SK-N-SH (cell line): Measurements from ENCODE around the gene WHRN. TPM values are rescaled to one million over a fixed set of nuclear protein-coding genes. Genes with fewer than 3 reads are reported as not detected.

Experiments
- CTCF ChIA-PET: fragments of 300-600, 350-600 bp; formaldehyde crosslinking; extraction: SDS; loops from one replicate; lab custom pipeline; 2021; lab: Yijun Ruan, JAX
- POLR2A ChIA-PET: fragments of 350-600 bp; sonication (Branson Sonifier 250); formaldehyde crosslinking; extraction: SDS; loops from one replicate; lab custom pipeline; 2020; ENCODE audit warnings: antibody characterized with exemption, inconsistent platforms; lab: Yijun Ruan, JAX
- DNase-seq: peaks from one replicate; pipeline ENCODE4 v3.0.0; 2012
- H2AFZ ChIP-seq: fragments of 200-600 bp; sonication (generic); 2 replicates; pipeline ENCODE4 v1.8.1; 2016; ENCODE audit warnings: antibody characterized with exemption, mild to moderate bottlenecking, low read depth
- H3F3A ChIP-seq: fragments of 200-600 bp; sonication (generic); replicated peaks from 2 replicates; pipeline ENCODE3; 2016; ENCODE audit warnings: antibody characterized with exemption, mild to moderate bottlenecking; ENCODE audit not compliant: insufficient read depth
- H3K27ac ChIP-seq, 2 experiments: fragments of 200-500 bp in 1 of 2; fragments of 200-600 bp in 1 of 2; sonication (Bioruptor generic) in 1 of 2; sonication (generic), shearing (Covaris generic) in 1 of 2; 2 replicates each; pipeline versions ENCODE4 v1.5.1 to v1.6.1; 2014 to 2016; ENCODE audit warnings: low read depth in 2 of 2, inconsistent platforms in 1 of 2, low read length in 1 of 2, mild to moderate bottlenecking in 1 of 2, mixed read lengths in 1 of 2
- H3K27me3 ChIP-seq: fragments of 200-600 bp; sonication (generic), shearing (Covaris generic); 2 replicates; pipeline ENCODE4 v1.6.1; 2016; ENCODE audit warnings: mixed run types; ENCODE audit not compliant: insufficient read depth
- H3K36me3 ChIP-seq, 2 experiments: fragments of 200-500 bp in 1 of 2; fragments of 200-600 bp in 1 of 2; sonication (Bioruptor generic) in 1 of 2; sonication (generic) in 1 of 2; replicated peaks in 1 of 2; 2 replicates each; pipeline versions ENCODE3 to v1.5.1; 2014 to 2016; ENCODE audit warnings: low read length in 1 of 2, mild to moderate bottlenecking in 1 of 2; ENCODE audit not compliant: insufficient read depth in 2 of 2, control insufficient read depth in 1 of 2
- H3K4me1 ChIP-seq, 2 experiments: fragments of 200-500 bp in 1 of 2; fragments of 200-600 bp in 1 of 2; sonication (Bioruptor generic) in 1 of 2; sonication (generic), shearing (Covaris generic) in 1 of 2; 2 replicates each; pipeline versions ENCODE4 v1.5.1 to v1.6.1; 2014 to 2016; ENCODE audit warnings: low read depth in 1 of 2, low read length in 1 of 2, mixed run types in 1 of 2; ENCODE audit not compliant: insufficient read depth in 2 of 2, control insufficient read depth in 1 of 2
- H3K4me2 ChIP-seq: fragments of 200-600 bp; sonication (generic), shearing (Covaris generic); 2 replicates; pipeline ENCODE4 v1.6.1; 2017; ENCODE audit warnings: mixed run types
- H3K4me3 ChIP-seq, 2 experiments: fragments of 200-500 bp in 1 of 2; fragments of 200-600 bp in 1 of 2; sonication (Bioruptor generic) in 1 of 2; sonication (generic), shearing (Covaris generic) in 1 of 2; 2 replicates each; pipeline versions ENCODE4 v1.5.1 to v1.8.1; 2014 to 2016; ENCODE audit warnings: low read depth in 2 of 2, inconsistent platforms in 1 of 2, low read length in 1 of 2, mild to moderate bottlenecking in 1 of 2, mixed read lengths in 1 of 2, moderate library complexity in 1 of 2
- H3K79me2 ChIP-seq: fragments of 200-600 bp; sonication (generic); 2 replicates; pipeline ENCODE4 v1.8.1; 2017; ENCODE audit warnings: mild to moderate bottlenecking; ENCODE audit not compliant: insufficient read depth
- H3K9ac ChIP-seq: fragments of 200-600 bp; sonication (generic); 2 replicates; pipeline ENCODE4 v1.6.1; 2017; ENCODE audit warnings: mixed run types
- H3K9me2 ChIP-seq: fragments of 200-600 bp; sonication (generic); 2 replicates; pipeline ENCODE4 v1.6.1; 2017; ENCODE audit warnings: mixed run types
- H3K9me3 ChIP-seq: fragments of 200-600 bp; sonication (generic); 2 replicates; pipeline ENCODE4 v1.6.1; 2017; ENCODE audit warnings: mixed run types, mild to moderate bottlenecking, moderate library complexity
- H4K20me1 ChIP-seq: fragments of 200-600 bp; sonication (generic); 2 replicates; pipeline ENCODE4 v1.6.1; 2017; ENCODE audit warnings: mild to moderate bottlenecking, mixed run types; ENCODE audit not compliant: insufficient read depth
- ELF1 ChIP-seq: IDR thresholded peaks from 2 replicates; pipeline ENCODE4 v1.4.0; 2012
- FOSL2 ChIP-seq: IDR thresholded peaks from 2 replicates; pipeline ENCODE4 v1.4.0; 2012; ENCODE audit warnings: low read depth, mild to moderate bottlenecking, moderate library complexity, borderline replicate concordance
- MEF2A ChIP-seq: IDR thresholded peaks from 2 replicates; pipeline ENCODE4 v1.4.0; 2012; ENCODE audit warnings: low read depth, borderline replicate concordance
- MXI1 ChIP-seq: IDR thresholded peaks from 2 replicates; pipeline ENCODE4 v1.6.1; 2012; ENCODE audit warnings: mild to moderate bottlenecking, low read depth, low read length, improper control_type of control experiment
- NFIC ChIP-seq: IDR thresholded peaks from 2 replicates; pipeline ENCODE4 v1.4.0; 2012; ENCODE audit warnings: borderline replicate concordance
- NRF1 ChIP-seq: IDR thresholded peaks from 2 replicates; pipeline ENCODE4 v1.6.1; 2012; ENCODE audit warnings: low read depth, mild to moderate bottlenecking, low read length
- POLR2AphosphoS5 ChIP-seq: IDR thresholded peaks from 2 replicates; pipeline ENCODE4 v1.6.1; 2012; ENCODE audit warnings: low read depth, low read length
- RAD21 ChIP-seq: IDR thresholded peaks from 2 replicates; pipeline ENCODE4 v1.6.1; 2012; ENCODE audit warnings: mild to moderate bottlenecking, low read length
- RXRA ChIP-seq: IDR thresholded peaks from 2 replicates; pipeline ENCODE4 v1.4.0; 2012; ENCODE audit warnings: low read depth, mild to moderate bottlenecking, borderline replicate concordance
- SIN3A ChIP-seq: IDR thresholded peaks from 2 replicates; pipeline ENCODE4 v1.6.1; 2012; ENCODE audit warnings: low read depth, mild to moderate bottlenecking, low read length, moderate library complexity, borderline replicate concordance
- TCF12 ChIP-seq: IDR thresholded peaks from 2 replicates; pipeline ENCODE4 v1.4.0; 2012
- TEAD4 ChIP-seq: IDR thresholded peaks from 2 replicates; pipeline ENCODE4 v1.4.0; 2012; ENCODE audit warnings: mild to moderate bottlenecking, borderline replicate concordance; ENCODE audit not compliant: insufficient read depth
- WGBS: methylation state at CpG from one replicate; pipeline ENCODE4 v1.1.6; 2017; ENCODE audit warnings: low lambda C conversion rate; 5-methylcytosine and 5-hydroxymethylcytosine counted together
- polyA plus RNA-seq, 3 experiments: library from polyadenylated mRNA; depleted of rRNA; stranded (reverse); fragments of >200 nt; gene quantifications; 2 replicates each; pipeline ENCODE4 v1.2.3, GENCODE V29; 2012
- TF ChIP-seq, protein P1 (sequence below): IDR thresholded peaks from 2 replicates; pipeline ENCODE4 v1.4.0; 2012; ENCODE audit warnings: low read depth, borderline replicate concordance
- TF ChIP-seq, protein P2 (sequence below): IDR thresholded peaks from 2 replicates; pipeline ENCODE4 v1.4.0; 2012; ENCODE audit warnings: low read depth, borderline replicate concordance
- TF ChIP-seq, protein P3 (sequence below): fragments of 200-600 bp; sonication (generic); IDR thresholded peaks from 2 replicates; pipeline ENCODE4 v1.6.1; 2017; ENCODE audit warnings: antibody characterized with exemption, mild to moderate bottlenecking, moderate library complexity
- TF ChIP-seq, protein P4 (sequence below): IDR thresholded peaks from 2 replicates; pipeline ENCODE4; 2012
- TF ChIP-seq, protein P5 (sequence below): fragments of 150-350 bp; IDR thresholded peaks from 2 replicates; pipeline ENCODE4 v1.6.1; 2016; ENCODE audit warnings: mild to moderate bottlenecking, low read depth, low read length

Gene WHRN
- polyA plus RNA-seq, 1 of the 3 experiments (the other 2 are of a cell fraction): 4.6 TPM

DNA sequence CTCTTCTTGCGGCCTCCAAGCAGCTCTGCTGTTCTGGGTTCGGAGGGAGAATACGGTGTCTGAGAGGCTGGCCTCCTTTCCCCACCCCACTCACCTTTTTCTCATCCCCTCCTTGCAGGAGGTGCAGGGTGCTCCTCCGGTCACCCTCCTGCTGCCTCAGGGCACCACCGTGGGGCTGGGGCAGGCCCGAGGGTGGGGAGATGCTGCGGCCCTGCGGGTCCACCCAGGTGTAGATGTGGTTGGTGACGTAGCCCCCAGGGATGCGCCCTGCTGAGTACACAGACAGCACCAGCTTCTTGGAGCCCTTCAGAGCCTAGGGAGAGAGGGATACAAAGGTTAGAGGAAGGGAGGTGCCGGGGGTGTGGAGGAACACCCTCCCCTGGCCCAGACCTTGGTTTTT lies 26.8 kb downstream of the WHRN start:
- POLR2A ChIA-PET: no interaction called here
- CTCF ChIA-PET: interaction anchor here (1.3 kb wide), 1 partner anchor 38 kb away, joined by 3 read pairs; no protein-coding TSS in a partner anchor

DNA sequence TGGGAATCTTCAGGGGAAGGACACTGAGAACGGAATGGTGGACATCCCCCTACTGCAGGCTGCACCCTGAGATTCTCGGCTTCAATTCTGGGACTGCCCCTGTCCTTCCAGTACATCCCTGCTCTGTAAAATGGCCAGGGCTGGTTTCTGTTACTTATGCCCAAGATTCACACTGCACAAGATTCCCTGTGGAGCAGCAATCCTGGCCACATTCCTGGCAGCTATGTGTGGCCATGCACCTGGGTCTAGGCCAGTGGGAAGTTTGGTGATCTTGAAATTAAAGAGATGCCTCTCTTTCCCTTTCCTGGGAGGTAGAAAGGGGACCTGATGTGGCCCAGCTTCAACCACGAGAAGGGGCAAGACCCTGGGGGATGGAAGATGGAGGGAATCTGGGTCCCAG lies 27.6 kb downstream of the WHRN start:
- no peaks in the 10 kb centered on the region; the same call in 1 of the 2 replicates for H3K27me3 ChIP-seq
- no peak overlapping the region for H3K9ac ChIP-seq
- no peak for DNase-seq
- H3K36me3 ChIP-seq: no peaks in the 10 kb centered on the region
- H3K79me2 ChIP-seq: no peaks in the 10 kb centered on the region
- no peaks in the 10 kb centered on the region for H3K9me3 ChIP-seq
- ChIA-PET CTCF (interaction anchor here (1.1 to 1.3 kb wide), 2 partner anchors 37 to 72 kb away, joined by 3 read pairs; no protein-coding TSS in a partner anchor), POLR2A (no interaction called here)
- WGBS: 48% methylated on average over 3 of the region's 3 CpGs
- H3K9me2 ChIP-seq: no peaks in the 10 kb centered on the region
- H3K4me2 ChIP-seq: no peak overlapping the region
- no peaks in the 10 kb centered on the region for H3K4me1 ChIP-seq
- H4K20me1 ChIP-seq: no peaks in the 10 kb centered on the region
- H3K4me3 ChIP-seq: no peak overlapping the region
- H3F3A ChIP-seq: no peaks in the 10 kb centered on the region
- no peak overlapping the region for H2AFZ ChIP-seq
- no peak overlapping the region for H3K27ac ChIP-seq
- TF ChIP-seq ELF1 (no peak), FOSL2 (no peak), MXI1 (no peak), MEF2A (no peak), NRF1 (no peak), RAD21 (no peak), POLR2AphosphoS5 (no peak), TCF12 (no peak), RXRA (no peak), SIN3A (no peak), TEAD4 (no peak)
- TF ChIP-seq, protein P1, sequence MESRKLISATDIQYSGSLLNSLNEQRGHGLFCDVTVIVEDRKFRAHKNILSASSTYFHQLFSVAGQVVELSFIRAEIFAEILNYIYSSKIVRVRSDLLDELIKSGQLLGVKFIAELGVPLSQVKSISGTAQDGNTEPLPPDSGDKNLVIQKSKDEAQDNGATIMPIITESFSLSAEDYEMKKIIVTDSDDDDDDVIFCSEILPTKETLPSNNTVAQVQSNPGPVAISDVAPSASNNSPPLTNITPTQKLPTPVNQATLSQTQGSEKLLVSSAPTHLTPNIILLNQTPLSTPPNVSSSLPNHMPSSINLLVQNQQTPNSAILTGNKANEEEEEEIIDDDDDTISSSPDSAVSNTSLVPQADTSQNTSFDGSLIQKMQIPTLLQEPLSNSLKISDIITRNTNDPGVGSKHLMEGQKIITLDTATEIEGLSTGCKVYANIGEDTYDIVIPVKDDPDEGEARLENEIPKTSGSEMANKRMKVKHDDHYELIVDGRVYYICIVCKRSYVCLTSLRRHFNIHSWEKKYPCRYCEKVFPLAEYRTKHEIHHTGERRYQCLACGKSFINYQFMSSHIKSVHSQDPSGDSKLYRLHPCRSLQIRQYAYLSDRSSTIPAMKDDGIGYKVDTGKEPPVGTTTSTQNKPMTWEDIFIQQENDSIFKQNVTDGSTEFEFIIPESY: no peak
- TF ChIP-seq, protein P2, sequence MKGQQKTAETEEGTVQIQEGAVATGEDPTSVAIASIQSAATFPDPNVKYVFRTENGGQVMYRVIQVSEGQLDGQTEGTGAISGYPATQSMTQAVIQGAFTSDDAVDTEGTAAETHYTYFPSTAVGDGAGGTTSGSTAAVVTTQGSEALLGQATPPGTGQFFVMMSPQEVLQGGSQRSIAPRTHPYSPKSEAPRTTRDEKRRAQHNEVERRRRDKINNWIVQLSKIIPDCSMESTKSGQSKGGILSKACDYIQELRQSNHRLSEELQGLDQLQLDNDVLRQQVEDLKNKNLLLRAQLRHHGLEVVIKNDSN: no peak
- TF ChIP-seq, protein P3, sequence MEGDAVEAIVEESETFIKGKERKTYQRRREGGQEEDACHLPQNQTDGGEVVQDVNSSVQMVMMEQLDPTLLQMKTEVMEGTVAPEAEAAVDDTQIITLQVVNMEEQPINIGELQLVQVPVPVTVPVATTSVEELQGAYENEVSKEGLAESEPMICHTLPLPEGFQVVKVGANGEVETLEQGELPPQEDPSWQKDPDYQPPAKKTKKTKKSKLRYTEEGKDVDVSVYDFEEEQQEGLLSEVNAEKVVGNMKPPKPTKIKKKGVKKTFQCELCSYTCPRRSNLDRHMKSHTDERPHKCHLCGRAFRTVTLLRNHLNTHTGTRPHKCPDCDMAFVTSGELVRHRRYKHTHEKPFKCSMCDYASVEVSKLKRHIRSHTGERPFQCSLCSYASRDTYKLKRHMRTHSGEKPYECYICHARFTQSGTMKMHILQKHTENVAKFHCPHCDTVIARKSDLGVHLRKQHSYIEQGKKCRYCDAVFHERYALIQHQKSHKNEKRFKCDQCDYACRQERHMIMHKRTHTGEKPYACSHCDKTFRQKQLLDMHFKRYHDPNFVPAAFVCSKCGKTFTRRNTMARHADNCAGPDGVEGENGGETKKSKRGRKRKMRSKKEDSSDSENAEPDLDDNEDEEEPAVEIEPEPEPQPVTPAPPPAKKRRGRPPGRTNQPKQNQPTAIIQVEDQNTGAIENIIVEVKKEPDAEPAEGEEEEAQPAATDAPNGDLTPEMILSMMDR: no peak
- TF ChIP-seq, protein P4, sequence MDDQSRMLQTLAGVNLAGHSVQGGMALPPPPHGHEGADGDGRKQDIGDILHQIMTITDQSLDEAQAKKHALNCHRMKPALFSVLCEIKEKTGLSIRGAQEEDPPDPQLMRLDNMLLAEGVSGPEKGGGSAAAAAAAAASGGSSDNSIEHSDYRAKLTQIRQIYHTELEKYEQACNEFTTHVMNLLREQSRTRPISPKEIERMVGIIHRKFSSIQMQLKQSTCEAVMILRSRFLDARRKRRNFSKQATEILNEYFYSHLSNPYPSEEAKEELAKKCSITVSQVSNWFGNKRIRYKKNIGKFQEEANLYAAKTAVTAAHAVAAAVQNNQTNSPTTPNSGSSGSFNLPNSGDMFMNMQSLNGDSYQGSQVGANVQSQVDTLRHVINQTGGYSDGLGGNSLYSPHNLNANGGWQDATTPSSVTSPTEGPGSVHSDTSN: no peak
- TF ChIP-seq, protein P5, sequence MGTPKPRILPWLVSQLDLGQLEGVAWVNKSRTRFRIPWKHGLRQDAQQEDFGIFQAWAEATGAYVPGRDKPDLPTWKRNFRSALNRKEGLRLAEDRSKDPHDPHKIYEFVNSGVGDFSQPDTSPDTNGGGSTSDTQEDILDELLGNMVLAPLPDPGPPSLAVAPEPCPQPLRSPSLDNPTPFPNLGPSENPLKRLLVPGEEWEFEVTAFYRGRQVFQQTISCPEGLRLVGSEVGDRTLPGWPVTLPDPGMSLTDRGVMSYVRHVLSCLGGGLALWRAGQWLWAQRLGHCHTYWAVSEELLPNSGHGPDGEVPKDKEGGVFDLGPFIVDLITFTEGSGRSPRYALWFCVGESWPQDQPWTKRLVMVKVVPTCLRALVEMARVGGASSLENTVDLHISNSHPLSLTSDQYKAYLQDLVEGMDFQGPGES: no peak

More for the DNA sequence above, 26.8 kb downstream of the WHRN start:
- no peaks in the 10 kb centered on the region; the same call in 1 of the 2 replicates for H3K27me3 ChIP-seq
- no peaks in the 10 kb centered on the region for H3K9me3 ChIP-seq
- H3K9ac ChIP-seq: no peak overlapping the region
- no peak overlapping the region for H3K4me2 ChIP-seq
- DNase-seq: no peak
- no peak overlapping the region for H3K4me3 ChIP-seq
- H3K79me2 ChIP-seq: no peaks in the 10 kb centered on the region
- no peak overlapping the region for H3K27ac ChIP-seq
- no peaks in the 10 kb centered on the region for H3F3A ChIP-seq
- no peak overlapping the region for H2AFZ ChIP-seq
- WGBS: 76% methylated on average over 9 of the region's 11 CpGs
- H3K36me3 ChIP-seq: no peaks in the 10 kb centered on the region
- no peaks in the 10 kb centered on the region for H3K9me2 ChIP-seq
- no peaks in the 10 kb centered on the region for H4K20me1 ChIP-seq
- H3K4me1 ChIP-seq: no peaks in the 10 kb centered on the region; a peak in 1 of 4 replicates
- TF ChIP-seq, protein P1: no peak
- TF ChIP-seq NFIC (no peak), RAD21 (no peak), SIN3A (no peak)
